H1 (cell line): ENCODE data around the gene ACTC1. TPM values are rescaled to one million over a fixed set of nuclear protein-coding genes. Genes with fewer than 3 reads are reported as not detected.

Source experiments
- CTCF ChIA-PET: fragments of 300-600 bp; sonication (Branson Sonifier 250); formaldehyde crosslinking; loops from one replicate; lab custom pipeline; 2021; ENCODE audit not compliant: partially characterized antibody; lab: Charles Lee
- POLR2A ChIA-PET: fragments of 300-600 bp; sonication (Branson Sonifier 250); formaldehyde crosslinking; loops from one replicate; lab custom pipeline; 2021; ENCODE audit warnings: inconsistent platforms; ENCODE audit not compliant: partially characterized antibody; lab: Charles Lee
- DNase-seq, 2 experiments: peaks; one replicate each; pipeline versions ENCODE4 v3.0.0 to v3.0.0-alpha.2; 2010 to 2022; ENCODE audit warnings: low spot score in 2 of 2, low read depth in 1 of 2, mixed read lengths in 1 of 2
- FAIRE-seq: peaks from 2 replicates; lab custom pipeline; 2011; peaks lifted over from hg19 to GRCh38; lab: Jason Lieb, UNC
- H2AFZ ChIP-seq: 2 replicates; pipeline ENCODE4 v1.8.1; 2012; ENCODE audit warnings: low read length, inconsistent platforms
- H2AK5ac ChIP-seq: 2 replicates; pipeline ENCODE4 v1.6.1; 2013; ENCODE audit warnings: low read depth, low read length
- H2BK120ac ChIP-seq: replicated peaks from 2 replicates; pipeline ENCODE3; 2013; ENCODE audit warnings: low read depth, low read length, inconsistent platforms
- H2BK12ac ChIP-seq: 2 replicates; pipeline ENCODE4 v1.6.1; 2013; ENCODE audit warnings: low read depth, low read length
- H2BK15ac ChIP-seq: 2 replicates; pipeline ENCODE4 v1.6.1; 2013; ENCODE audit warnings: low read length
- H2BK20ac ChIP-seq: 2 replicates; pipeline ENCODE4 v1.6.1; 2013; ENCODE audit warnings: low read length
- H2BK5ac ChIP-seq: 2 replicates; pipeline ENCODE4 v1.6.1; 2013; ENCODE audit warnings: low read depth, low read length
- H3K14ac ChIP-seq: 2 replicates; pipeline ENCODE4 v1.6.1; 2013; ENCODE audit warnings: inconsistent platforms; ENCODE audit not compliant: insufficient read length
- H3K18ac ChIP-seq: 2 replicates; pipeline ENCODE4 v1.6.1; 2013; ENCODE audit warnings: low read length; ENCODE audit errors: extremely low read depth
- H3K23ac ChIP-seq: 2 replicates; pipeline ENCODE4 v1.6.1; 2013; ENCODE audit warnings: inconsistent platforms; ENCODE audit not compliant: insufficient read length
- H3K23me2 ChIP-seq: 2 replicates; pipeline ENCODE4 v1.6.1; 2013; ENCODE audit warnings: low read depth, low read length
- H3K27ac ChIP-seq: 2 replicates; pipeline ENCODE4 v1.6.1; 2011; ENCODE audit warnings: low read depth, low read length, inconsistent platforms
- H3K27me3 ChIP-seq, 4 experiments: replicated peaks in 1 of 4; 1 replicate in 1 of 4; 2 replicates in 3 of 4; pipeline versions ENCODE4 v1.6.1 to v1.8.1; 2011 to 2013; ENCODE audit warnings: low read length in 3 of 4, mild to moderate bottlenecking in 3 of 4, inconsistent platforms in 2 of 4, mixed read lengths in 2 of 4, moderate library complexity in 1 of 4; ENCODE audit not compliant: control insufficient read depth in 3 of 4, insufficient read depth in 3 of 4; ENCODE audit errors: extremely low read depth in 1 of 4
- H3K36me3 ChIP-seq, 4 experiments: 2 replicates each; pipeline versions ENCODE4 v1.6.1 to v1.8.1; 2011 to 2013; ENCODE audit warnings: mild to moderate bottlenecking in 4 of 4, low read length in 3 of 4, moderate library complexity in 2 of 4, control low read depth in 1 of 4, inconsistent platforms in 1 of 4; ENCODE audit not compliant: insufficient read depth in 4 of 4, control insufficient read depth in 2 of 4
- H3K4ac ChIP-seq: replicated peaks from 2 replicates; pipeline ENCODE3; 2013; ENCODE audit warnings: low read length, low read depth, mixed read lengths, inconsistent platforms; ENCODE audit not compliant: insufficient read length
- H3K4me1 ChIP-seq, 4 experiments: replicated peaks in 1 of 4; 1 replicate in 1 of 4; 2 replicates in 3 of 4; pipeline versions ENCODE4 v1.6.1 to v1.8.1; 2011 to 2013; ENCODE audit warnings: low read length in 3 of 4, inconsistent platforms in 2 of 4, mixed read lengths in 1 of 4; ENCODE audit not compliant: insufficient read depth in 4 of 4, control insufficient read depth in 3 of 4
- H3K4me2 ChIP-seq, 2 experiments: 2 replicates each; pipeline versions ENCODE4 v1.6.1 to v1.8.1; 2011 to 2013; ENCODE audit warnings: low read depth in 2 of 2, low read length in 2 of 2, control low read depth in 1 of 2, inconsistent platforms in 1 of 2, mild to moderate bottlenecking in 1 of 2; ENCODE audit not compliant: insufficient read depth in 1 of 2
- H3K4me3 ChIP-seq, 4 experiments: fragments of 200-600, 300-600 bp in 1 of 4; sonication (generic), shearing (Covaris generic), sonication (Bioruptor Twin) in 1 of 4; 2 replicates each; pipeline versions ENCODE4 v1.5.1 to v1.8.1; 2011 to 2016; ENCODE audit warnings: low read length in 4 of 4, low read depth in 3 of 4, control low read depth in 2 of 4, inconsistent platforms in 2 of 4, mild to moderate bottlenecking in 2 of 4, mixed read lengths in 1 of 4, moderate library complexity in 1 of 4; ENCODE audit not compliant: insufficient read depth in 2 of 4; ENCODE audit errors: extremely low read depth in 1 of 4
- H3K56ac ChIP-seq: replicated peaks from 2 replicates; pipeline ENCODE3; 2013; ENCODE audit warnings: low read depth, mild to moderate bottlenecking, mixed read lengths, low read length, inconsistent platforms; ENCODE audit not compliant: insufficient read length
- H3K79me1 ChIP-seq: 2 replicates; pipeline ENCODE4 v1.6.1; 2013; ENCODE audit warnings: low read depth, low read length, control low read depth
- H3K79me2 ChIP-seq, 2 experiments: 2 replicates each; pipeline versions ENCODE4 v1.6.1 to v1.8.1; 2012 to 2013; ENCODE audit warnings: low read length in 2 of 2, mild to moderate bottlenecking in 2 of 2, inconsistent platforms in 1 of 2; ENCODE audit not compliant: insufficient read depth in 2 of 2, control insufficient read depth in 1 of 2
- H3K9ac ChIP-seq, 4 experiments: replicated peaks in 1 of 4; 1 replicate in 1 of 4; 2 replicates in 3 of 4; pipeline versions ENCODE4 v1.6.1 to v1.8.1; 2011 to 2013; ENCODE audit warnings: low read depth in 3 of 4, low read length in 3 of 4, control low read depth in 2 of 4, mild to moderate bottlenecking in 2 of 4, moderate library complexity in 2 of 4, inconsistent platforms in 1 of 4; ENCODE audit errors: extremely low read depth in 1 of 4
- H3K9me3 ChIP-seq, 2 experiments: 2 replicates each; pipeline versions ENCODE4 v1.6.1 to v1.8.1; 2012 to 2013; ENCODE audit warnings: mild to moderate bottlenecking in 2 of 2, moderate library complexity in 2 of 2, control low read depth in 1 of 2, inconsistent platforms in 1 of 2, low read depth in 1 of 2, low read length in 1 of 2, mixed read lengths in 1 of 2; ENCODE audit not compliant: insufficient read depth in 2 of 2
- H4K20me1 ChIP-seq, 2 experiments: replicated peaks in 1 of 2; 2 replicates each; pipeline versions ENCODE3 to v1.8.1; 2011 to 2013; ENCODE audit warnings: inconsistent platforms in 2 of 2, low read length in 2 of 2, mild to moderate bottlenecking in 1 of 2; ENCODE audit not compliant: insufficient read depth in 2 of 2, control insufficient read depth in 1 of 2
- H4K5ac ChIP-seq: 2 replicates; pipeline ENCODE4 v1.6.1; 2013; ENCODE audit warnings: low read length, low read depth, mixed read lengths, inconsistent platforms; ENCODE audit not compliant: insufficient read length
- H4K8ac ChIP-seq: 2 replicates; pipeline ENCODE4 v1.8.0; 2013; ENCODE audit warnings: mild to moderate bottlenecking, moderate library complexity, low read length, inconsistent platforms; ENCODE audit not compliant: insufficient read depth; ENCODE audit errors: extremely low read depth
- H4K91ac ChIP-seq: replicated peaks from 2 replicates; pipeline ENCODE3; 2013; ENCODE audit warnings: low read length, mixed read lengths, inconsistent platforms; ENCODE audit not compliant: insufficient read length
- ATF3 ChIP-seq: IDR thresholded peaks from 2 replicates; pipeline ENCODE4 v1.6.1; 2011; ENCODE audit warnings: low read depth, mild to moderate bottlenecking, low read length; ENCODE audit not compliant: insufficient read depth
- CBX8 ChIP-seq: fragments of 300-800, 300-1000 bp; sonication (generic); IDR thresholded peaks from 2 replicates; pipeline ENCODE4 v1.7.1; 2016; ENCODE audit warnings: low read depth, low read length, borderline replicate concordance
- CHD1 ChIP-seq: IDR thresholded peaks from 2 replicates; pipeline ENCODE4 v1.6.1; 2012; ENCODE audit warnings: low read depth, low read length, improper control_type of control experiment
- CTBP2 ChIP-seq: IDR thresholded peaks from 2 replicates; pipeline ENCODE4 v1.7.0; 2011; ENCODE audit warnings: borderline replicate concordance, mild to moderate bottlenecking, moderate library complexity, mixed read lengths, low read length; ENCODE audit not compliant: insufficient read depth, insufficient read length
- HDAC2 ChIP-seq, 2 experiments: fragments of 300-600 bp in 1 of 2; sonication (generic) in 1 of 2; IDR thresholded peaks; 2 replicates each; pipeline ENCODE4 v1.6.1; 2011 to 2012; ENCODE audit warnings: low read depth in 2 of 2, low read length in 2 of 2, mild to moderate bottlenecking in 2 of 2, moderate library complexity in 2 of 2, borderline replicate concordance in 1 of 2, inconsistent platforms in 1 of 2
- KDM1A ChIP-seq: fragments of 200-600, 300-600 bp; sonication (generic); IDR thresholded peaks from 2 replicates; pipeline ENCODE4 v1.7.1; 2016; ENCODE audit warnings: mild to moderate bottlenecking, low read length, borderline replicate concordance
- SAP30 ChIP-seq: fragments of 300-600 bp; sonication (generic); IDR thresholded peaks from 2 replicates; pipeline ENCODE4 v1.7.1; 2012; ENCODE audit warnings: low read length, moderate library complexity, mild to moderate bottlenecking, inconsistent platforms; ENCODE audit not compliant: insufficient read depth, insufficient replicate concordance
- TAF7 ChIP-seq: optimal IDR thresholded peaks from 2 replicates; pipeline ENCODE3; 2011; ENCODE audit warnings: low read depth, mild to moderate bottlenecking, inconsistent platforms, low read length, moderate library complexity, borderline replicate concordance
- TBP ChIP-seq: IDR thresholded peaks from 2 replicates; pipeline ENCODE4 v1.6.1; 2011; ENCODE audit warnings: low read depth, low read length, improper control_type of control experiment
- TCF12 ChIP-seq: IDR thresholded peaks from 2 replicates; pipeline ENCODE4 v1.6.1; 2011; ENCODE audit warnings: low read depth, mild to moderate bottlenecking, low read length
- WGBS, 2 experiments: shearing (Covaris generic) in 1 of 2; methylation state at CpG; one replicate each; pipeline versions ENCODE4 v1.1.6 to v1.1.7; 2013 to 2015; ENCODE audit warnings: low lambda C conversion rate in 2 of 2, mixed read lengths in 2 of 2, inconsistent platforms in 1 of 2, low coverage in 1 of 2, missing lambda C conversion rate in 1 of 2; ENCODE audit not compliant: insufficient replicate concordance in 2 of 2, insufficient coverage in 1 of 2, insufficient read length in 1 of 2; ENCODE audit errors: extremely low coverage in 1 of 2, missing lambda C conversion rate in 1 of 2; 5-methylcytosine and 5-hydroxymethylcytosine counted together
- polyA plus RNA-seq, 7 experiments: library from polyadenylated mRNA; depleted of rRNA in 3 of 7; stranded (reverse) in 5 of 7; unstranded in 2 of 7; fragments of >200 nt in 5 of 7; fragments of 200-250 nt in 2 of 7; gene quantifications; 1 replicate in 5 of 7; 2 replicates in 1 of 7; 4 replicates in 1 of 7; pipeline versions ENCODE4 v1.2.1 to v1.2.3, GENCODE V29; 2011 to 2013; ENCODE audit warnings: missing spikeins in 2 of 7, mixed read lengths in 2 of 7
- total RNA-seq: library from RNA; stranded (reverse); fragmentation: NEBNext Ultra II Directional; extraction: Animal tissue kit (Norgen Biotek cat#: 25700); gene quantifications from 2 replicates; pipeline ENCODE4 v1.2.1, GENCODE V29; 2021
- TF ChIP-seq, protein P1 (sequence below): IDR thresholded peaks from 2 replicates; pipeline ENCODE4 v1.6.1; 2011; ENCODE audit warnings: low read length, improper control_type of control experiment

Gene ACTC1
- total and polyA plus RNA-seq, 2 of the 8 experiments (the other 6 are each of a cell fraction or from before 2014, with no cell fraction given) = 37.6 to 90.0 TPM

GRCh38 chr15:34757262-34757661 lies 38.1 kb downstream of the ACTC1 start:
- peaks cover 2 to 11% (median 4%) of the 10 kb centered on the region in 4 experiments for H3K4me1 ChIP-seq
- H3K79me1 ChIP-seq = no peaks in the 10 kb centered on the region
- CTCF ChIA-PET = interaction anchor here (1.3 to 1.5 kb wide), 3 partner anchors 12 to 148 kb away, joined by 3 read pairs; no protein-coding TSS in a partner anchor
- TF ChIP-seq TAF7 (no peak), SAP30 (no peak), CBX8 (no peak), CTBP2 (no peak), TCF12 (no peak), TBP (no peak), CHD1 (no peak), HDAC2 (IDR thresholded peaks at IDR 0.05; ENCODE audit: borderline replicate concordance in 1 of 2, low read depth in 2 of 2, low read length in 2 of 2) (no peak), KDM1A (no peak), ATF3 (no peak)
- TF ChIP-seq, protein P1, sequence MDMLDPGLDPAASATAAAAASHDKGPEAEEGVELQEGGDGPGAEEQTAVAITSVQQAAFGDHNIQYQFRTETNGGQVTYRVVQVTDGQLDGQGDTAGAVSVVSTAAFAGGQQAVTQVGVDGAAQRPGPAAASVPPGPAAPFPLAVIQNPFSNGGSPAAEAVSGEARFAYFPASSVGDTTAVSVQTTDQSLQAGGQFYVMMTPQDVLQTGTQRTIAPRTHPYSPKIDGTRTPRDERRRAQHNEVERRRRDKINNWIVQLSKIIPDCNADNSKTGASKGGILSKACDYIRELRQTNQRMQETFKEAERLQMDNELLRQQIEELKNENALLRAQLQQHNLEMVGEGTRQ = no peak

More at GRCh38 chr15:34757262-34757661, 38.1 kb downstream of the ACTC1 start:
- H3K36me3 ChIP-seq = no peaks in the 10 kb centered on the region
- H3K79me2 ChIP-seq = no peaks in the 10 kb centered on the region
- WGBS, 2 experiments = 91% methylated on average over 3 of the region's 3 CpGs; no CpG with 5 or more reads in 1 of the 2 experiments
- no peak overlapping the region for H2BK20ac ChIP-seq
- H2AK5ac ChIP-seq = no peak overlapping the region
- H3K4me3 ChIP-seq = no peak overlapping the region
- no peak overlapping the region for H2BK120ac ChIP-seq
- no peak overlapping the region for H3K23ac ChIP-seq
- no peak overlapping the region for H4K5ac ChIP-seq
- no peak overlapping the region for H2AFZ ChIP-seq
- FAIRE-seq = no peak
- H4K91ac ChIP-seq = no peak overlapping the region
- H3K27me3 ChIP-seq = peaks cover 13 to 46% (median 28%) of the 10 kb centered on the region in 4 experiments
- H4K20me1 ChIP-seq = peaks cover 0 to 3% of the 10 kb centered on the region in 2 experiments
- H3K9me3 ChIP-seq = no peaks in the 10 kb centered on the region
- H3K9ac ChIP-seq = no peak overlapping the region
- H3K4ac ChIP-seq = no peak overlapping the region
- POLR2A ChIA-PET = interaction anchor here (1.2 to 1.3 kb wide), 2 partner anchors 30 to 40 kb away, joined by 3 to 4 read pairs; no protein-coding TSS in a partner anchor
- H3K56ac ChIP-seq = no peak overlapping the region
- no peak overlapping the region for H3K27ac ChIP-seq
- no peak overlapping the region for H2BK5ac ChIP-seq
- H3K18ac ChIP-seq = no peak overlapping the region
- H2BK15ac ChIP-seq = no peak overlapping the region
- H2BK12ac ChIP-seq = no peak overlapping the region
- peaks cover 6% of the 10 kb centered on the region; the same call in 1 of the 2 replicates for H3K23me2 ChIP-seq
- H3K4me2 ChIP-seq = no peak overlapping the region
- no peak for DNase-seq
- no peak overlapping the region for H4K8ac ChIP-seq
- H3K14ac ChIP-seq = no peak overlapping the region
